ENCODE measurements around the gene FHOD3.

GRCh38 chr18:36653870-36654269 lies 356.4 kb downstream of the FHOD3 start:
- TF ChIP-seq POLR2AphosphoS5 (IDR thresholded peaks at IDR 0.05; ENCODE audit: low read depth, low read length): no peak
- no peak for TF ChIP-seq POLR2A (IDR thresholded peaks at IDR 0.05; ENCODE audit: low read depth, low read length)
- TF ChIP-seq TAF1 (IDR thresholded peaks at IDR 0.05; ENCODE audit: borderline replicate concordance, low read depth, low read length): no peak

Measured in GM12892 (cell line).